GM23338 (cell line): Measurements from ENCODE around the gene INHA. TPM values are rescaled to one million over a fixed set of nuclear protein-coding genes. Genes with fewer than 3 reads are reported as not detected.
A peak's percentile ranks its signal among the peaks of the same experiment; 100 is the strongest.

ENCODE experiments used
- ATAC-seq: fragments of 200-7000 bp; cut with Tn5 transposase; 3 replicates; pipeline ENCODE4 v1.9.1; 2020
- DNase-seq: peaks from one replicate; pipeline ENCODE4 v3.0.0-alpha.2; 2015; ENCODE audit warnings: low spot score
- H2AFZ ChIP-seq: fragments of 200-600 bp; sonication (generic); 2 replicates; pipeline ENCODE4 v1.8.0; 2016; ENCODE audit warnings: antibody characterized with exemption, mild to moderate bottlenecking, moderate library complexity
- H3F3A ChIP-seq: fragments of 200-600 bp; sonication (generic); replicated peaks from 2 replicates; pipeline ENCODE4 v1.8.0; 2017; ENCODE audit warnings: antibody characterized with exemption, mixed run types, low read depth
- H3K27ac ChIP-seq: fragments of 200-600 bp; sonication (generic); 2 replicates; pipeline ENCODE4 v1.6.1; 2016; ENCODE audit warnings: low read depth
- H3K27me3 ChIP-seq: fragments of 200-600 bp; sonication (generic); 2 replicates; pipeline ENCODE4 v1.8.0; 2016; ENCODE audit warnings: mild to moderate bottlenecking, mixed run types, moderate library complexity; ENCODE audit not compliant: insufficient read depth
- H3K36me3 ChIP-seq: fragments of 200-600 bp; sonication (generic); 2 replicates; pipeline ENCODE4 v1.8.0; 2016; ENCODE audit warnings: mild to moderate bottlenecking; ENCODE audit not compliant: insufficient read depth
- H3K4me1 ChIP-seq: fragments of 200-600 bp; sonication (generic); 2 replicates; pipeline ENCODE4 v1.8.0; 2016; ENCODE audit warnings: mild to moderate bottlenecking, moderate library complexity; ENCODE audit not compliant: insufficient read depth
- H3K4me2 ChIP-seq: fragments of 200-600 bp; sonication (generic); 2 replicates; pipeline ENCODE4 v1.7.1; 2017; ENCODE audit warnings: mixed run types
- H3K4me3 ChIP-seq: fragments of 200-600 bp; sonication (generic); 2 replicates; pipeline ENCODE4 v1.6.1; 2016; ENCODE audit warnings: mixed run types
- H3K79me2 ChIP-seq: fragments of 200-600 bp; sonication (generic); replicated peaks from 2 replicates; pipeline ENCODE4 v1.8.0; 2017; ENCODE audit warnings: mild to moderate bottlenecking; ENCODE audit not compliant: insufficient read depth
- H3K9me2 ChIP-seq: fragments of 200-600 bp; sonication (generic); 2 replicates; pipeline ENCODE4 v1.8.0; 2017; ENCODE audit not compliant: insufficient read depth
- H4K20me1 ChIP-seq: fragments of 200-600 bp; sonication (generic); replicated peaks from 2 replicates; pipeline ENCODE4 v1.8.0; 2017; ENCODE audit warnings: mild to moderate bottlenecking; ENCODE audit not compliant: insufficient read depth
- H3K27ac Mint-ChIP-seq: 2 replicates; pipeline ENCODE4 v1.8.0; 2020; ENCODE audit warnings: inconsistent platforms, mild to moderate bottlenecking, moderate library complexity, mixed read lengths
- H3K27me3 Mint-ChIP-seq: 3 replicates; pipeline ENCODE4 v1.8.0; 2022; ENCODE audit warnings: low read depth, mild to moderate bottlenecking, moderate library complexity, mixed read lengths, inconsistent platforms; ENCODE audit not compliant: insufficient read depth, poor library complexity
- H3K36me3 Mint-ChIP-seq: 3 replicates; pipeline ENCODE4 v1.8.0; 2021; ENCODE audit warnings: low read depth, mild to moderate bottlenecking, inconsistent platforms, moderate library complexity, mixed read lengths
- H3K4me1 Mint-ChIP-seq: 3 replicates; pipeline ENCODE4 v1.8.0; 2020; ENCODE audit warnings: mild to moderate bottlenecking, inconsistent platforms, mixed read lengths
- H3K4me3 Mint-ChIP-seq: 3 replicates; pipeline ENCODE4 v1.8.0; 2021; ENCODE audit warnings: moderate library complexity, mild to moderate bottlenecking, inconsistent platforms, mixed read lengths
- H3K9me3 Mint-ChIP-seq: 3 replicates; pipeline ENCODE4 v1.8.0; 2020; ENCODE audit warnings: moderate library complexity, mild to moderate bottlenecking, inconsistent platforms, mixed read lengths
- CREB1 ChIP-seq: fragments of 250-450 bp; sonication (Bioruptor Pico); IDR thresholded peaks from 2 replicates; pipeline ENCODE4 v1.5.0; 2020; ENCODE audit warnings: low read depth, mild to moderate bottlenecking, moderate library complexity
- EZH2 ChIP-seq: fragments of 200-600 bp; sonication (generic); IDR thresholded peaks from one replicate; pipeline ENCODE4 v1.8.0; 2017; ENCODE audit warnings: antibody characterized with exemption, mild to moderate bottlenecking, low read depth; ENCODE audit not compliant: unreplicated experiment
- EZH2phosphoT487 ChIP-seq: fragments of 200-600 bp; sonication (generic); IDR thresholded peaks from one replicate; pipeline ENCODE4 v1.8.1; 2018; ENCODE audit warnings: antibody characterized with exemption; ENCODE audit not compliant: unreplicated experiment
- JUNB ChIP-seq: IDR thresholded peaks from one replicate; pipeline ENCODE4 v1.6.1; 2016; ENCODE audit warnings: antibody characterized with exemption; ENCODE audit not compliant: unreplicated experiment
- NANOG ChIP-seq: IDR thresholded peaks from 2 replicates; pipeline ENCODE4 v1.6.1; 2016; ENCODE audit warnings: antibody characterized with exemption, borderline replicate concordance
- STAT1 ChIP-seq: IDR thresholded peaks from one replicate; pipeline ENCODE4 v1.6.1; 2016; ENCODE audit warnings: antibody characterized with exemption; ENCODE audit not compliant: unreplicated experiment
- ZNF114 ChIP-seq: fragments of 250-450 bp; sonication (Bioruptor Pico); IDR thresholded peaks from 2 replicates; pipeline ENCODE4 v1.5.0; 2020; ENCODE audit warnings: mild to moderate bottlenecking, moderate library complexity
- ZNF331 ChIP-seq: fragments of 250-450 bp; sonication (Bioruptor Pico); IDR thresholded peaks from 2 replicates; pipeline ENCODE4 v1.5.0; 2020; ENCODE audit warnings: low read depth, mild to moderate bottlenecking, moderate library complexity
- polyA plus RNA-seq: library from polyadenylated mRNA; unstranded; fragments of >200 nt; fragmentation: Nextera tagmentation; extraction: Ambion mirVana; gene quantifications from 2 replicates; pipeline ENCODE4 v1.2.1, GENCODE V29; 2016
- total RNA-seq: library from RNA; depleted of rRNA; stranded (reverse); fragments of >200 nt; shearing (Covaris generic); gene quantifications from 2 replicates; pipeline ENCODE4 v1.2.3, GENCODE V29; 2014
- TF ChIP-seq, protein P1 (sequence below): IDR thresholded peaks from 2 replicates; pipeline ENCODE4 v1.6.1; 2016; ENCODE audit warnings: antibody characterized with exemption
- TF ChIP-seq, protein P2 (sequence below): IDR thresholded peaks from one replicate; pipeline ENCODE4 v1.6.1; 2018; ENCODE audit warnings: antibody characterized with exemption; ENCODE audit not compliant: unreplicated experiment

The INHA gene
- total and polyA plus RNA-seq, 2 experiments from 2014 or later: 1.5 to 1.6 TPM

GRCh38 chr2:219569635-219570034 is 2.5 kb upstream of the INHA start:
- Histone ChIP-seq H3K27me3 (peaks cover 13% of the 10 kb centered on the region), H3K79me2 (peaks cover 10% of the 10 kb centered on the region; the same call in 1 of the 2 replicates), H3K4me3 (peak overlapping the region; percentile 71), H3K36me3 (peaks cover 2% of the 10 kb centered on the region; the same call in 1 of the 2 replicates), H2AFZ (no peak overlapping the region), H3F3A (peaks cover 29% of the 10 kb centered on the region), H3K27ac (no peak overlapping the region), H3K4me2 (peak overlapping the region; percentile 89), H3K9me2 (no peaks in the 10 kb centered on the region), H3K4me1 (peaks cover 48% of the 10 kb centered on the region), H4K20me1 (no peaks in the 10 kb centered on the region)
- H3K4me3 Mint-ChIP-seq: peak overlapping the region; percentile 79
- peaks cover 50% of the 10 kb centered on the region for H3K4me1 Mint-ChIP-seq
- no peak overlapping the region for H3K27ac Mint-ChIP-seq
- peaks cover 30% of the 10 kb centered on the region for H3K27me3 Mint-ChIP-seq
- no peak for TF ChIP-seq NANOG
- peak; percentile 32 for TF ChIP-seq EZH2
- ATAC-seq (no peak), DNase-seq (no peak)
- H3K9me3 Mint-ChIP-seq: peaks cover 2% of the 10 kb centered on the region; the same call in 2 of the 3 replicates
- peaks cover 52% of the 10 kb centered on the region for H3K36me3 Mint-ChIP-seq

- no peak for TF ChIP-seq ZNF114
- no peak for TF ChIP-seq JUNB
- no peak for TF ChIP-seq ZNF331 (CRISPR knock-in tag)
- TF ChIP-seq, protein P1, sequence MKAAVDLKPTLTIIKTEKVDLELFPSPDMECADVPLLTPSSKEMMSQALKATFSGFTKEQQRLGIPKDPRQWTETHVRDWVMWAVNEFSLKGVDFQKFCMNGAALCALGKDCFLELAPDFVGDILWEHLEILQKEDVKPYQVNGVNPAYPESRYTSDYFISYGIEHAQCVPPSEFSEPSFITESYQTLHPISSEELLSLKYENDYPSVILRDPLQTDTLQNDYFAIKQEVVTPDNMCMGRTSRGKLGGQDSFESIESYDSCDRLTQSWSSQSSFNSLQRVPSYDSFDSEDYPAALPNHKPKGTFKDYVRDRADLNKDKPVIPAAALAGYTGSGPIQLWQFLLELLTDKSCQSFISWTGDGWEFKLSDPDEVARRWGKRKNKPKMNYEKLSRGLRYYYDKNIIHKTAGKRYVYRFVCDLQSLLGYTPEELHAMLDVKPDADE: no peak
- TF ChIP-seq EZH2phosphoT487: no peak
- H3K79me2 ChIP-seq: peaks cover 10% of the 10 kb centered on the region; the same call in 1 of the 2 replicates
- Mint-ChIP-seq H3K4me3 (peak overlapping the region; percentile 79), H3K4me1 (peaks cover 48% of the 10 kb centered on the region), H3K36me3 (peaks cover 45% of the 10 kb centered on the region), H3K27ac (peak overlapping the region; percentile 72), H3K9me3 (peaks cover 2% of the 10 kb centered on the region; the same call in 1 of the 3 replicates), H3K27me3 (peaks cover 33% of the 10 kb centered on the region)
- H3K27ac ChIP-seq: no peak overlapping the region
- DNase-seq (peak; percentile 71), ATAC-seq (peak; percentile 11)
- peak overlapping the region; percentile 89 for H3K4me2 ChIP-seq
- H4K20me1 ChIP-seq: no peaks in the 10 kb centered on the region
- peaks cover 23% of the 10 kb centered on the region for H3F3A ChIP-seq
- H3K9me2 ChIP-seq: 0 out of 2 replicates have a peak, but pooled peaks cover 1% of the 10 kb centered on the region
- H3K27me3 ChIP-seq: peaks cover 13% of the 10 kb centered on the region
- H3K36me3 ChIP-seq: no peaks in the 10 kb centered on the region; the same call in 1 of the 2 replicates
- peaks cover 40% of the 10 kb centered on the region for H3K4me1 ChIP-seq
- peak overlapping the region; percentile 71 for H3K4me3 ChIP-seq
- H2AFZ ChIP-seq: no peak overlapping the region
Measured at GRCh38 chr2:219570194-219570923, 1.8 kb upstream of the INHA start.

GRCh38 chr2:219570924-219571310 is 1.2 kb upstream of the INHA start:
- H3K4me3 ChIP-seq: peak overlapping the region; percentile 71
- 0 out of 2 replicates have a peak, but pooled peaks cover 4% of the 10 kb centered on the region for H3K9me2 ChIP-seq
- DNase-seq (no peak), ATAC-seq (peak; percentile 4; the same call in 2 of the 3 replicates)
- H3K4me2 ChIP-seq: peak overlapping the region; percentile 89
- H4K20me1 ChIP-seq: no peaks in the 10 kb centered on the region
- peaks cover 2% of the 10 kb centered on the region; the same call in 1 of the 3 replicates for H3K9me3 Mint-ChIP-seq
- peaks cover 10% of the 10 kb centered on the region; the same call in 1 of the 2 replicates for H3K79me2 ChIP-seq
- H3K36me3 ChIP-seq: no peaks in the 10 kb centered on the region; the same call in 1 of the 2 replicates
- H3K27ac ChIP-seq: no peak overlapping the region
- H2AFZ ChIP-seq: no peak overlapping the region
- H3K4me3 Mint-ChIP-seq: peak overlapping the region; percentile 60; the same call in 2 of the 3 replicates
- H3K4me1 ChIP-seq: peaks cover 41% of the 10 kb centered on the region
- peaks cover 46% of the 10 kb centered on the region for H3K4me1 Mint-ChIP-seq
- peaks cover 23% of the 10 kb centered on the region for H3F3A ChIP-seq
- no peak overlapping the region for H3K27ac Mint-ChIP-seq
- H3K27me3 ChIP-seq: peaks cover 13% of the 10 kb centered on the region
- H3K36me3 Mint-ChIP-seq: peaks cover 42% of the 10 kb centered on the region
- peaks cover 33% of the 10 kb centered on the region for H3K27me3 Mint-ChIP-seq
- no peak for TF ChIP-seq ZNF114
- TF ChIP-seq, protein P2, sequence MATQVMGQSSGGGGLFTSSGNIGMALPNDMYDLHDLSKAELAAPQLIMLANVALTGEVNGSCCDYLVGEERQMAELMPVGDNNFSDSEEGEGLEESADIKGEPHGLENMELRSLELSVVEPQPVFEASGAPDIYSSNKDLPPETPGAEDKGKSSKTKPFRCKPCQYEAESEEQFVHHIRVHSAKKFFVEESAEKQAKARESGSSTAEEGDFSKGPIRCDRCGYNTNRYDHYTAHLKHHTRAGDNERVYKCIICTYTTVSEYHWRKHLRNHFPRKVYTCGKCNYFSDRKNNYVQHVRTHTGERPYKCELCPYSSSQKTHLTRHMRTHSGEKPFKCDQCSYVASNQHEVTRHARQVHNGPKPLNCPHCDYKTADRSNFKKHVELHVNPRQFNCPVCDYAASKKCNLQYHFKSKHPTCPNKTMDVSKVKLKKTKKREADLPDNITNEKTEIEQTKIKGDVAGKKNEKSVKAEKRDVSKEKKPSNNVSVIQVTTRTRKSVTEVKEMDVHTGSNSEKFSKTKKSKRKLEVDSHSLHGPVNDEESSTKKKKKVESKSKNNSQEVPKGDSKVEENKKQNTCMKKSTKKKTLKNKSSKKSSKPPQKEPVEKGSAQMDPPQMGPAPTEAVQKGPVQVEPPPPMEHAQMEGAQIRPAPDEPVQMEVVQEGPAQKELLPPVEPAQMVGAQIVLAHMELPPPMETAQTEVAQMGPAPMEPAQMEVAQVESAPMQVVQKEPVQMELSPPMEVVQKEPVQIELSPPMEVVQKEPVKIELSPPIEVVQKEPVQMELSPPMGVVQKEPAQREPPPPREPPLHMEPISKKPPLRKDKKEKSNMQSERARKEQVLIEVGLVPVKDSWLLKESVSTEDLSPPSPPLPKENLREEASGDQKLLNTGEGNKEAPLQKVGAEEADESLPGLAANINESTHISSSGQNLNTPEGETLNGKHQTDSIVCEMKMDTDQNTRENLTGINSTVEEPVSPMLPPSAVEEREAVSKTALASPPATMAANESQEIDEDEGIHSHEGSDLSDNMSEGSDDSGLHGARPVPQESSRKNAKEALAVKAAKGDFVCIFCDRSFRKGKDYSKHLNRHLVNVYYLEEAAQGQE: no peak
- no peak for TF ChIP-seq STAT1
- no peak for TF ChIP-seq CREB1 (CRISPR knock-in tag)
